SU-DHL-6 (cell line): ENCODE data around the gene DNER.

Experiments used
- CTCF ChIP-seq: fragments of 200-600 bp; sonication (generic); IDR thresholded peaks from one replicate; pipeline ENCODE4 v1.5.1; 2017; ENCODE audit warnings: antibody characterized with exemption, mild to moderate bottlenecking, low read length, moderate library complexity; ENCODE audit not compliant: insufficient read depth, poor library complexity, severe bottlenecking
- EZH2phosphoT487 ChIP-seq: fragments of 200-600 bp; sonication (generic), shearing (Covaris generic); conservative IDR thresholded peaks from 2 replicates; pipeline ENCODE4 v1.6.1; 2018; ENCODE audit warnings: mild to moderate bottlenecking, antibody characterized with exemption, low read length, moderate library complexity, mixed read lengths

- TF ChIP-seq CTCF, result no peak
- TF ChIP-seq EZH2phosphoT487, result no peak
Observed at GRCh38 chr2:229672021-229672420, 42.3 kb downstream of the DNER start.
